GF-D8 (cell line): ENCODE data around the gene TBC1D13.
"Not testable (repeated sequence)": the region's sequence is repeated elsewhere in the genome, so short reads cannot be mapped to it uniquely, and the experiment has no call there.

Experiments used
- DNase-seq: peaks from one replicate; lab custom pipeline; 2025; lab: John Stamatoyannopoulos, UW

Gene TBC1D13

DNA sequence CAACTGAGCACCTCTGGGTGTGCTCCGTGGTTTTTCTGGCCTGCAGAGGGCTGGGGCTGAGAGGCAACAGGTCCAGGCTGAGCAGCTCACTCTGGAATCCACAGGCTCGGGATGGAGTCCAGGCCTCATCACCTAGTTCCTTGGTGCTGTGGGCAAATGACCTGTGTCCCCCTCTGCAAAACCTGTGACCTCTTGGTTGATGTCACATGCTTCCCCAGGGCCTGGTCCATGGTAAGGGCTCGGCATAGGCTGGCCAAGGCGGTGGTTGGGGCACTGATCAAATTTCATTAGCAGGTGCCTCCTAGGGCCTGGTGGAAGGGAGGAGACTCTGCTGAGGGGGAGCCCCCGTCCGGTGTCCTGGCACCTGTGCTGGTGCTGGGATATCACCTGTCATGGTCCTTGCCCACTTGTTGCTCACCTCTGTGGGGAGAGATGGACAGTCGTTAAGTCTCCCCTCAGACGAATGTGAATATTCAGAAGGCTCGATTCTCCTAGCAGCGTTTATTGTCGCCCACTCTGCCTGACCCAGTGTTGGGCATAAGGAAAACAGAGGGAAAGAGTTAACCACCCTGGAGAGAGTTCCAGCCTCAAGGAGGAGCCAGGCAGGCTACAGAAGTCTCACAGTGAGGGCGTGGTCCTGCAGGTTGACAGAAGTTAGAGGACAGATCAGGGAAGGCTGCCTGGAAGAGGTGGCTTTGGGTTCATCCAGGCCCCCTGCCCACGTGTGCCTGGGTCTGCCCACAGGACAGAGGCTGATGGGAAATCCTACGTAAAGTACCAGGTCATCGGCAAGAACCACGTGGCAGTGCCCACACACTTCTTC is 34.7 kb downstream of the TBC1D13 start:
- no peak for DNase-seq

DNA sequence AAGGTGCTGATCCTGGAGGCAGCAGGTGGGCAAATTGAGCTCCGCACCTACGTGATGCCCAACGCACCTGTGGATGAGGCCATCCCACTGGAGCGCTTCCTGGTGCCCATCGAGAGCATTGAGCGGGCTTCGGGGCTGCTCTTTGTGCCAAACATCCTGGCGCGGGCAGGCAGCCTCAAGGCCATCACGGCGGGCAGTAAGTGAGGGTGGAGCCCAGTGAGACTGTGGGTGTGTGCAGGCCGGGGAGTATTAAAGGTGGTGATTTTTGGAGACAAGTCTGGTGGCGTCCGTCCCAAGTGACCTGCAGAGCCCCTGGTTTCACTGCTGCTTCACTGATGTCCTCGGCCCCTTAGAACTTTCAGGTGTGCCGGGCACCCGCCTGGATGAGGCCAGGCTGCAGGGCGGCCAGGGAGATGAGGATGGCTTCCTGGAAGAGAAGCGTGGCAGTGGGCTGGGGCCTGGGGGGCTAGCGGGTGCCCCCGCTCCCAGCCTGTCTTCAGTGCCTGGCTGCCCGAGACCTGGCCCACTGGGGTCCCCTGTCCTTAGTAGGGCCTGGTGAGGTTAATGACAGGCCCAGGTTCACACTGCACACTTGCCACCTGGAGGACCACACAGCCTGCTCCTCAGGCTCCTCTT is 35.5 kb downstream of the TBC1D13 start:
- DNase-seq = no peak

DNA sequence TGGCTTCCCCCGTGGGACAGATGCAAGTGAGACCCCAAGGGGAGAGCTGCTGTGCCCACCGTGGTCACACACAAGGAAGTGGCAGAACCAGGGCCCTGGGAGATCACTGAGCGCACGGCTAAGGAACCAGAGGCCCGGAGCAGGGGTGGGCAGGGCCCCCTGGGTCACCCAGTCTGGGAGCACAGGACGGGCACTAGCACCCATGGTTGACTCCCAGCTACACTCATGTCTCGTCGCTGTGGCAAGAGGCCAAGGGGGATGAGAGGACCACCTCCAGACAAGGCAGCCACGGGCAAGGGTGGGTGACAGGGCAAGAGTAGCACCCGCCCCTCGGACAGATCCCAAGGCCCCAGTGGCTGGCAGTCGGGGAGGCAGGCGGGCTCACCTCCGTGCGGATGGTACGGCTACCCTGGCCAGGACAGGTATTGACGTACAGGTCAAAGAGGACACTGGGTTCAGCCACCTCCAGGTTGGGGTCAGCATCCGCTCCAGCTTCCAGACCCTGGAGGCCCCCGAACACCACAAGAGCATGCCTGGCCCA is 36.4 kb downstream of the TBC1D13 start:
- DNase-seq = no peak

DNA sequence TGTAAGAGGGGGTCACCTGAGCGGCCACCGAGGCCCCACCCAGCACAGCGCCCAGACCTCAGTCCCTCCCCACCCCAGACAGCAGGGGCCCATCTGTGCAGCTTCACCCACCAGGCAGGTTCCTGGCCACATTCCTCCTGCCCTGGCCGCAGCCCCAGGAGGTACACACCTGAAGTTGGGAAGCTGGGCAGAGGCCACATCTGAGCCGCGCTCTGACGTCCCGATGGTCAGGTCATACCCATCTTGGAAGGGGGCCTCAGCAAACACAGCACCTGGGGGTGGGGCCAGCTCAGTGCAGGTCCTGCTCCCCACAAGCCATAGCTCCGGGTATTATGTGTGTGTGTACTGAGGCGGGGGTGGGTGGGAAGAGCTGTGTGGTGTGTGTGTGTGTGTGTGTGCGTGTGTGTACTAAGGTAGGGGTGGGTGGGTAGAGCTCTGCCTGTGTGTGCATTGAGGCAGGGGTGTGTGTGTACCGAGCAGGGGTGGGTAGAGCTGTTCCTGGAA is 36.9 kb downstream of the TBC1D13 start:
- DNase-seq = no peak

DNA sequence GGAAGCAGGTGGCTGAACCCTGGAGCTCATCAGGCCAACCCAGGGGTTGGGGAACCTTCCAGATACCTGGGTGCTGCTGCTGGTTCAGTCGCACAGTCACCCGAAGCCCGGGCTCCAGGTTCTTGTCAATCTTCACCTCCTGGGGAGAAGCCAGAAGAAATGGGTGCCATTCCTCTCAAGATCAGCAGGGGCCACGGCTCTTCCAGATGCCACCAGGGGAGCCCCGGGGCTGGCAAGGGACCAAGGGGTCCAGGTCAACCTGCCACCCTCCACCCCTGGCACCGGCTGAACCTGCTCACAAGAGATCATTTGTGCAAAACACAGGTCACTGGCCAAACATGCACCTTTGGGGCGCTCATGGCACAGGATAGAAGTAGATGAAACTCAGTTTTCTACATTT is 37.9 kb downstream of the TBC1D13 start:
- no peak for DNase-seq

DNA sequence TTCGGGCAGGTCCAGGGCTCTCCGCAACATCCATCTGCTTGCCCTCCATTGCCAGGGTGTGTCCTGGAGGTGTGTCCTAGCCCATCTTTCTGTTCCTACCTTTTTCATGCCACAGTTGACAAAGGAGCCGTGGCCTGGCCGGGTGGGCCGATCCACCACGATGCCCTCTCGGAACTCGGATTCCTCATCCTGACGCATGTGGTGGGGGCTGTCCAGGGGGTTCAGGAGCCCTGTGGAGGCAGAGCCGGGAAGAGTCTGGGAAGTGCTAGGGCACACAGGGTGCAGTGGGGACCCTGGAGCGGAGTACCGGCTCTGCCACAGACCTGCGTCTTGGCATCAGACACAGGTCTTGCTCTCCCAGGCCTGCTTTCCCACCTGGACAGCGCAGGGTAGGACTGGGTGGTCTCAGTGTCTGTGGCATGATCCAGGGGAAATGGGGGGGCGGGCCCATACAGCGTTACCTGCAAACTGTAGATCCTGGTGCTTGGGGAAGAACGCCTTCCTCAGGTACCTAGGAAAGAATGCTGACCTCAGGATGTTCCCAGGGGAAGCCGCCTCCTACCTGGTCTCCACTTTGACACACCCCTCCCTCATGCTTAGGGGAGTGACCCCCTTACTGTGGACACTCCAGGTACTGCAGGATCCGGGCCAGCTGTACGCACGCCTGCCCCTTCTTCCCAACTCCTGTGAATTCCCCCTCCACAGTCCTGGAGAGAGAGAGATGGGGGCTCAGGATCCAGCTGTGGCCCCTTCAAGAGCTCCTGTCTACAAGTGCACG is 39.1 kb downstream of the TBC1D13 start:
- DNase-seq = no peak

DNA sequence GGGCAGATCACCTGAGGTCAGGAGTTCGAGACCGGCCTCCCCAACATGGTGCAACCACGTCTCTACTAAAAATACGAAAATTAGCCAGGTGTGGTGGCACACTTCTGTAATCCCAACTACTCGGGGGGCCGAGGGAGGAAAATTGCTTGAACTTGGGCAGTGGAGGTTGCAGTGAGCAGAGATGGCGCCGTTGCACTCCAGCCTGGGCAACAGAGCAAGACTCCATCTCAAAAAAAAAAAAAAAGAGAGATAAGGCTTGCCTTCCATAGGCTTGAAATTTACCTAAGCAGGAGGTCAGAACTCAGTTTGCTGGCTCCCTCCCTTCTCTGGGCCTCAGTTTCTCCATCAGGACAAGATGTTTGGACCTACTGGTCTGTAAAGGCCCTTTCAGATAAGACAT is 41.2 kb downstream of the TBC1D13 start:
- no peak for DNase-seq

DNA sequence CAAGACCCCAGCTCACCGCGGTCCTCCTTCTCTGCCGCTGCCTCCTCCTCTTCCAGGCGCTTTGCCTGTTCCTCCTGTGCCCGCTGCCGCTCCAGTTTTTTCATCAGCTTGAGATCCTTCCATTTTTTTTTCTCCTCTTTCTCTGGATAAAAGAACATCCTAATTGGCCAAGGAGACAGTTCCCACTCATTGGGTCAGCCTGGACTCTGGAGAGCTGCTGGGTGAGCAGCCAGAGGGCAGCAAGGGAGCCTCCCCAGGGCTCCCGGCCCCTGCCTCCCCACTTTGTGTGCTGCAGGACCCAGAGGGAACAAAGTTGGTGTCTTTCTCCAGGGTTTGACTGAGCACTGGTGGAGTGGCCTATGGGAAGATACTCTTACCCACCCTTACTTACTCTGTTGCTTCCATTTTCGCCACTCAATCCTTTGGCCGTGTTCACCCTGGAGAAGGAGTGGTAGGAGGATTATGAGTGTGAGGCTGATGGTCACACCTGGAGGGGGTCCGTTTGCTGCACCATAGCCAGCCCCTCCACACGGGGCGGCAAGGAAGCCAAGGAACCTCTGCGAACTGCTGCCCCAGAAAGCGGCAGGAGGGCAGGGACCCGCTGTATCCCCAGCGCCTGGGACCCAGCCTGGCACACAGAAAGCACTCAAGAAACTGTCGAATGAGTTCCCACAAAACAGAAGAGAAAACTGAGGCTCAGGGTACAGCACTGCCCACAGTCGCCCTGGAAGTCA is 41.8 kb downstream of the TBC1D13 start:
- DNase-seq = no peak

DNA sequence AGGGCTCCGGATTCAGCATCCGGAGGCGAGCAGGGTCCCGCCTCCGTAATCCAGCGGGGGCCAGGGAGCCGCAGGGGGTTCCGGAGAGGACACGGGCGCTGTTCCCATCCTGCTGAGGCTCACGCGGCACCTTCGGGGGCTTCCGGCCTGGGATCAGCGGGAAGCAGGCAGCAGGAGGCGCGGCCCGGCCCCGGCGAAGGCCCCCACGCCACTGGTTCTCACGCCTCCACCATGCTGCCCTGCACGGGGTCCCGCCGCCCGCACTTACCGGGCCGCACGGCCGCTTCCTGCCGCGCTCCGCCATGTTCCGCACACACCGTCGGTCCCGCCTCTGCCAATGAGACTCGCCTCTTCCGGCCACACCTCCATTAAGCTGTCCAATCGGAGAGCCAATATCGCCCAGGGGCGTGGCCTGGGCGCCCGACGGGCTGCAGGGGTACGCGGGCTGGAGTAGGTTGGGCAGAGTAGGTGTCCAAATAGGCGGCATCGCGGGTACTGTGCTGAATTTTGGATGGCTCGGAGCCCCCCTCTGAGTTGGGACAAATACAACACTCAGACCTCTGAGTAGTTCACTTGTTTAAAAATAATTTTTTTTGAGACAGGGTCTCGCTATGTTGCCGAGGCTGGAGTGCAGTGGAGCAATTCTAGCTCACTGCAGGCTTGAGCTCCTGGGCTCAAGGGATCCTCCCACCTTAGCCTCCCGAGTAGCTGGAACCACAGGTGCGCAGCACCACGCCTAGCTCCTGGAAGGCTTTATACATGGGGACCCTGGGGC is 42.6 kb downstream of the TBC1D13 start, which contains the start of gene SPOUT1:
TSS of gene SPOUT1 (minus strand) at position 318 of the 775 bp plus-strand sequence. CDS start at position 304, 14 bp downstream.
- peak; percentile 81 for DNase-seq

DNA sequence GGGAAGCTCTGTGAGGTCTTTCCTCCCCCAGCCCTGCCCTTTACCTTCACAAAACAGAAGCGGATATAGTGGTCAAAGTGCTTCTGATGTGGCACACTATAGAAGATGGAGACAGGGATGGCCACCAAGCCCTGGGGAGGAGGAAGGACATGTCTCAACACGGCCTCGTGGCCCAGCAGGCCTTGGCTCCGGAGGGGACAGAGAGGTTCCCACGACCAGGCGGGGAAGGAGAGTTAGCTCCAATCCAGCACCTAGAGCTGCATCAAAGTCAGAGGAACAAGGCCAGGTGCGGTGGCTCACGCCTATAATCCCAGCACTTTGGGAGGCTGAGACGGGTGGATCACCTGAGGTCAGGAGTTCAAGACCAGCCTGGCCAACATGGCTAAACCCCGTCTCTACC is 46.6 kb downstream of the TBC1D13 start:
- DNase-seq = no peak

DNA sequence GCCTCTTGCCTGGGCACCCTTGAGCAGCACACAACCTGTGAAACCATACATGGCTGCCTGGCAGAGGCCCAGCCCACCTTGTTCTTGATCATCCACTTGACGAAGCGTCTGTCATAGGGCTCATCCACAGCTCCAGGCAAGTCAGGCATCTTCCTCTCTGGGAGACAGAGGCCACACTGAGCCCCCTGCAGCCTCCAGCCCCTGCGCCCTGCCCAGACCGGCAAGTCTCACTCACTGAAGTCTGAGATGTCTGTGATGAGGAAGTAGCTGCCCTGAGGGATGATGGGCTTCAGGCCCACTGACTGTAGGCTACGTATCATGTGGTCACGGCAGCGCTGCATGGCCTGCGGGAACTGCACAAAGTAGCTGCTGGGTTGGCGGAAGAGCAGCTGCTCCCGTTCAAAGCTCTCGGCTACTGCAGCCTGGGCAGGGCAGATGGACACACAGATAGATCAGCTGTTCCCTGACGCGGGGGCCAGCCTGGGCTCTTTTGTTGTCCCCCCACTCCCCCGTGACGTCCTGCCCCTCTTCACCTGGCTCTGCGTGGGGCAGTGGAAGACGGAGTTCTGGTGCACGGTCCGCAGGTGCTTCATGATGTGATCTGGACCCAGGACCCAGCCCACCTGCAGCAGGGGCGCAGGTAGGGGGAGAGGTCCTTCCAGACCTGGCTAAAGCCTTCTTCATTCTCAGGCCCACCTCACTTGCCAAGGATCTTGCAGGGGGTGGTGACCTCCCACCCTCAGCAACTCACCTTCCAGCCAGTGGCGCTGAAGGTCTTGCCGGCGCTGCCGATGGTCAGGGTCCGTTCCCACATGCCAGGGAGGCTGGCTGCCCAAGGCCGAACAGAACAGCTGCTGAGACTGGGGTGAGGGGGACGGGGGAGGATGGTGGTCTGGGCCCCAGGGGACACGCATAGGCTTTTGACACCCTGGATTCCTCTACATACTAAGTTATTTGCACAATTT is 48.5 kb downstream of the TBC1D13 start:
- no peak for DNase-seq

DNA sequence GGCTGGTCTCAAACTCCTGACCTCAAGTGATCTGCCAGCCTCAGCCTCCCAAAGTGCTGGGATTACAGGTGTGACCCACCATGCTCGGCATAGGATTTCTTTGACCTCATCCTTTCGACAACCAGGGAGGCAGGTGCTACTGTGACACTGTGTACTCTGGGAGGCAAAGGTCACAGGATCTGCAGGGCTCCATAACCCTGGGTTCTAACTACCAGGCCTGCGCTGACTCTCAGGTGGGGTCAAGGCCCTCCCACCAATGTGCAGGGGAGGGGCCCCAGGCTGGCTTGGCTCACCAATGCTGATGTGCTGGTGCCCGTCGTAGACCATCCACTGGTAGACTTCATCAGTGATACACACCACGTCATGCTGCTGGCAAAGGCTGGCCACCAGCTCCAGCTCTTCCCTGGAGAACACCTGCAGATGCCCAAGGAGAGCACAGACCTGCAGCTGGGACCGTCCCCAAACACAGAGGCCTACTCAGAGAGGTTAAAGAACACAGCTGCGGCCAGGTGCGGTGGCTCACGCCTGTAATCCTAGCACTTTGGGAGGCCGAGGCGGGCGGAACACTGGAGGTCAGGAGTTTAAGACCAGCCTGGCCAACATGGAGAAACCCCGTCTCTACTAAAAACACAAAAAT is 49.6 kb downstream of the TBC1D13 start:
- no peak for DNase-seq

DNA sequence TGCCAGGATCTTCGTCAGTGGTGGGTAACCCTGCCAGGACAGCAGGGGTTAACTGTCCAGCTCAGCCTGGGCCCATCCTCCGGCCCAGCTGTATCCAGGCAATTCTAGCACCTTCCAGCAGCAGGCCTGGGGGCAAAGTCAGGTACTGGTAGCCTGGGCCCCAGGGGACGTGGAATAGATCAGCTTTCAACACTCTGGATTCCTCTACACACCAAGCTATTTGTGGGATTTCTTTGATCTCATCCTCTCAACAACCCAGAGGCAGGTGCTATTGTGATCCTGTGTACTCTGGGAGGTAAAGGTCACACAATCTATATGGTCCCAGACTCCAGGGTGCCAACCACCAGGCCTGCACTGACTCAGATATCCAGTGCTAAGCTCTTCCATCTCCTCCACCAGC is 51.3 kb downstream of the TBC1D13 start:
- DNase-seq = no peak

DNA sequence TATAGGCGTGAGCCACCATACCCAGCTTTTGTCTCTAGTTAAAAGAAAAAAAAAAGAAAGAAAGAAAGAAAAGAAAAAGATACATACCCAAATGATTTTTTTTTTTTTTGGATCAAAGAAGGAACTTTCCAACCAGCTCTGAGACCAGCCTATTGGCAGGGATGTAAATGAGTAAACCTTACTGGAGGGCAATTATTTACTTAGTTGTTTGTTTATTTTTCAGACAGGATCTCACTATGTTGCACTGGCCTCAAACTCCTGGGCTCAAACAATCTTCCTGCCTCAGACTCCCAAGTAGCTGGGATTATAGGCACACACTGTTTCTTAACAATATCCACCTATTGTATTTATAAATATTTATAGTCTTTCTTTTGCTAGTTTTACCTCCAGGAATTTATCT is 53.5 kb downstream of the TBC1D13 start:
- DNase-seq = no peak

DNA sequence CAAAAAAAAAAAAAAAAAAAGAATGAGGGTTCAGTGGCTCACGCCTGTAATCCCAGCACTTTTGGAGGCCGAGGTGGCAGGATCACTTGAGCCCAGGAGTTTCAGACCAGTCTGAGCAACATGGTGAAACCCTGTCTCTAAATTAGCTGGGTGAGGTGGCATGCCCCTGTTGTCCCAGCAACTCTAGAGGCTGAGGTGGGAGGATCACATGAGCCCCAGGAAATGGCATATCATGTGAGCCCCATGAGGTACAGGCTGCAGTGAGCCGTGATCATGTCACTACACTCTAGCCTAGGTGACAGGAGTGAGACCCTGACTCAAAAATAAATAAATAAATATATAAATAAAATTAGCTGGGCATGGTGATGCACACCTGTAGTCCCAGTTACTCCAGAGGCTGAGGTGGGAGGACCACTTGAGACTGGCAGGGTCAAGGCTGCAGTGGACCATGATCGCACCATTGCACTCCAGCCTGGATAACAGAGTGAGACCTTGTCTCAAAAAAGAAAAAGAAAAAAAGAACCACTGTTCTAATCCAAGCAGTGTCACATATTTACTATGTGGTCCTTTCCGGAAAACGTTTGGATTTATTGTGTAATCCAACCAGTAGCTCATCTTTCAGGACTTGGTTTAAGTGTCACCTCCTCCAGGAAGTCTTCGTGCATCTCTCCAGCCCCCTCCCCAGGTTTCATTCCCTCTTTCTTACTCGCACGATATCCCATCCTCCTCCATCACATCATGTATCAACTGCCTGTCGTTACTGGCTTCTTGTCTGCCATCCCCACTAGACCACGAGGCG is 54.8 kb downstream of the TBC1D13 start:
- DNase-seq = no peak

DNA sequence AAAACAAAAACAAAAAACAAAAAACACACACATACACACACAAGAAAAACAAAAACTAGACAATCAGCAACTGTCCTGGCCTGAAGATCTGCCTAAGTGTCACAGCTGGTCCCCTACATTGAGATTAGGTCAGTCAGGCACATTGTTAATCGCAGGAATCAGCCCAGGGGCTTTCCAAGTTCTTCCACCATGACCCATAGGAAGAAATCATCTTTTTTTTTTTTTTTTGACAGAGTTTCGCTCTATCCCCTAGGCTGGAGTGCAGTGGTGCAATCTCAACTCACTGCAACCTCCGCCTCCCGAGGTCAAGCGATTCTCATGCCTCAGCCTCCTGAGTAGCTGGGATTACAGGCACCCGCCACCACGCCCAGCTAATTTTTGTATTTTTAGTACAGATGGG is 56.1 kb downstream of the TBC1D13 start:
- not testable (repeated sequence) for DNase-seq

DNA sequence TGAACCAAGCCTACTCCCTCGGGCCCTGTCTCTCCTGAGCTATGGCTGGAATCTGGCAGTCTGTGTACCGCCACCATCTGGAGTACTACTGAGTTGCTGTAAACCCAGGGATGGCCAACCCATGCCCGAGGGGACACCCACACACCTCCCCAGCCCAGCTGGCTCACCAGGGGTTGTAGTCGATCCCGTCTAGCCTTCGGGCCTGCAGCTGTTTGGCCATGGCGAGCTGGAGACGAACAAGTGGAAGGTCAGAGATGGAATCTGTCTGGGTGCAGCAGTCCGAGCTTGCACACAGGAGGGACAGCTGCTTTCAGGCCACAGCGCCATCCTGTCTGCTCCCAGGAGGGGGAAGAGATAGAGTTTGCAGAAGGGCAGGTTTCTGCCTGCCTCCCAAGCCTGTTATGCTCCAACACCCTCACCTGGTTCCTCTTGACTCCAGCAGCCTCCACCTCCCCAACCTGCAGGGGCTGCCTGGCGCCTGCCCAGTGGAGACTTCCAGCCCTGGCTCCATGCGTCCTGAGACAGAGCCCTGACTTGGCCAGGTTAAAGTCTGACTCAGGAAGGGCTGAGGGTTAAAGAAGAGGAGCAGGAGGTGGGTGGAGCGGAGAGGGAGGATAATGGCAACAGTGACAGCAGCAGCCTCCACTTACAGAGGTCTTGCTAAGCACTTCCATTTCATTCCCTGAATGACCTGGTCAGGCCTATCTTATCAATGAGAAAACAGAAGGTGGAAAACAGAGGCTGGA is 58.3 kb downstream of the TBC1D13 start:
- DNase-seq = no peak

DNA sequence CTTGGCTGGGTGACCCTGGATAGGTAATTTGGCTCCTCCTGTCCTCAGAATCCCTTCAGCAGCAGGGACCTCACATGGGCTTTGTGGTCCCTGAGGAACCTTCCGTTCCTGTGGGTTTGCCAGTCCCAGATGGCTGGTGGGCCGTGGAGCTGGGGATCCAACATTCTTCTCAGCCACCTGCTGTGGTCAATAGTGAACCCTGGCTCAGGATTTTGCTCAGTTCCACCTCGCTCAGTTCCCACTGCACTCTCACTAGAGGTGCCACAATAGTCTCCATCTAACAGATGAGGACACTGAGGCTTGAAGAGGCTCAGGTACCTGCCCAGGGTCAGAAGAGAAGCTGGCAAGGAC is 59.6 kb downstream of the TBC1D13 start:
- DNase-seq = no peak
